Measurements from ENCODE around the gene TOPAZ1.

GRCh38 chr3:44252332-44252959 is 10.8 kb downstream of the TOPAZ1 start:
- TF ChIP-seq CTCF (IDR thresholded peaks at IDR 0.05 in 2 of 3, conservative IDR thresholded peaks at IDR 0.05 in 1 of 3; ENCODE audit: insufficient read depth in 2 of 3, low read depth in 1 of 3, low read length in 3 of 3) = peak; percentile 15 to 27 (median 16); a peak in 1 of 6 replicates
- TF ChIP-seq POLR3G (IDR thresholded peaks at IDR 0.05; ENCODE audit: extremely low read depth, insufficient read length, insufficient replicate concordance) = no peak

Measured in K562 (cell line).